K562 (cell line): ENCODE measurements around the gene CRAT. TPM values are rescaled to one million over a fixed set of nuclear protein-coding genes. Genes with fewer than 3 reads are reported as not detected.

Source experiments
- BACH1 ChIP-seq: fragments of 200-800 bp; sonication (Bioruptor generic); IDR thresholded peaks from 2 replicates; pipeline ENCODE4 v1.6.1; 2016; ENCODE audit warnings: missing genetic modification characterization, missing compliant biosample characterization
- CBX1 ChIP-seq: sonication (generic); IDR thresholded peaks from 2 replicates; pipeline ENCODE4 v1.6.1; 2016; ENCODE audit warnings: antibody characterized with exemption, low read depth, mild to moderate bottlenecking
- CHD2 ChIP-seq: IDR thresholded peaks from 2 replicates; pipeline ENCODE4 v1.6.1; 2011; ENCODE audit warnings: low read depth, low read length
- FOXJ3 ChIP-seq: sonication (generic); formaldehyde crosslinking; IDR thresholded peaks from 2 replicates; pipeline ENCODE4 v1.4.0; 2020; ENCODE audit warnings: mild to moderate bottlenecking, missing genetic modification reagents
- NR4A1 ChIP-seq, 2 experiments: fragments of 250-450 bp in 1 of 2; fragments of 450-650 bp in 1 of 2; sonication (Bioruptor Pico) in 1 of 2; IDR thresholded peaks; 2 replicates each; pipeline versions ENCODE4 v1.4.0 to v1.6.1; 2016 to 2020; ENCODE audit warnings: mild to moderate bottlenecking in 2 of 2, missing compliant biosample characterization in 1 of 2, missing genetic modification characterization in 1 of 2, moderate library complexity in 1 of 2
- POLR2A ChIP-seq: fragments of 450-650 bp; conservative IDR thresholded peaks from 2 replicates; pipeline ENCODE4 v1.6.1; 2016
- RAD21 ChIP-seq, 2 experiments: fragments of 250-450 bp in 1 of 2; fragments of 450-650 bp in 1 of 2; sonication (Bioruptor Pico) in 1 of 2; formaldehyde crosslinking in 1 of 2; IDR thresholded peaks in 1 of 2; conservative IDR thresholded peaks in 1 of 2; 2 replicates each; pipeline versions ENCODE4 v1.4.0 to v1.8.0; 2020 to 2022; ENCODE audit warnings: mild to moderate bottlenecking in 2 of 2, moderate library complexity in 1 of 2
- SIN3A ChIP-seq, 2 experiments: fragments of 150-350 bp in 1 of 2; IDR thresholded peaks; 2 replicates each; pipeline ENCODE4 v1.6.1; 2011 to 2016; ENCODE audit warnings: borderline replicate concordance in 2 of 2, low read depth in 2 of 2, low read length in 2 of 2, mild to moderate bottlenecking in 2 of 2, moderate library complexity in 2 of 2; ENCODE audit not compliant: control insufficient read depth in 1 of 2
- ZNF263 ChIP-seq: sonication (generic); formaldehyde crosslinking; IDR thresholded peaks from 2 replicates; pipeline ENCODE4 v1.8.0; 2022; ENCODE audit warnings: mild to moderate bottlenecking, missing genetic modification reagents, borderline replicate concordance
- polyA plus RNA-seq, 8 experiments: library from polyadenylated mRNA; depleted of rRNA in 4 of 8; stranded (reverse) in 5 of 8; unstranded in 3 of 8; fragments of >200 nt; fragmentation: Nextera tagmentation in 2 of 8; fragmentation: Illumina TruSeq in 1 of 8; extraction: Ambion mirVana in 2 of 8; extraction: Trizol in 1 of 8; gene quantifications; 2 replicates each; pipeline versions ENCODE4 v1.2.1 to v1.2.3, GENCODE V29; 2011 to 2014; ENCODE audit warnings: inconsistent platforms in 1 of 8, missing spikeins in 1 of 8
- total RNA-seq, 7 experiments: library from RNA; depleted of rRNA in 6 of 7; stranded (reverse); fragments of >200 nt in 6 of 7; fragmentation: Illumina TruSeq in 2 of 7; extraction: Trizol in 2 of 7; gene quantifications; 2 replicates each; pipeline versions ENCODE4 v1.2.1 to v1.2.3, GENCODE V29; 2011 to 2021; ENCODE audit warnings: low replicate concordance in 1 of 7
- TF ChIP-seq, protein P1 (sequence below): sonication (generic); formaldehyde crosslinking; IDR thresholded peaks from 2 replicates; pipeline ENCODE4 v1.8.1; 2022; ENCODE audit warnings: missing genetic modification reagents
- TF ChIP-seq, protein P2 (sequence below): fragments of 450-650 bp; formaldehyde crosslinking; IDR thresholded peaks from 2 replicates; pipeline ENCODE4 v1.4.0; 2020; ENCODE audit warnings: mild to moderate bottlenecking, mixed read lengths
- TF ChIP-seq, protein P3 (sequence below): fragments of 450-650 bp; conservative IDR thresholded peaks from 2 replicates; pipeline ENCODE4 v1.6.1; 2016; ENCODE audit warnings: missing genetic modification characterization, low read depth, mild to moderate bottlenecking, missing compliant biosample characterization, moderate library complexity
- TF ChIP-seq, protein P4 (sequence below): sonication (generic); formaldehyde crosslinking; IDR thresholded peaks from 2 replicates; pipeline ENCODE4 v1.8.0; 2022; ENCODE audit warnings: mild to moderate bottlenecking, missing genetic modification reagents
- TF ChIP-seq, protein P5 (sequence below): IDR thresholded peaks from 3 replicates; pipeline ENCODE4 v1.6.1; 2011; ENCODE audit warnings: borderline replicate concordance, mild to moderate bottlenecking, moderate library complexity; ENCODE audit not compliant: insufficient read length; ENCODE audit errors: extremely low read depth
- TF ChIP-seq, protein P6 (sequence below), 3 experiments: fragments of 200-800 bp in 1 of 3; sonication (Bioruptor generic) in 1 of 3; sonication (generic) in 1 of 3; formaldehyde crosslinking in 1 of 3; IDR thresholded peaks; 2 replicates each; pipeline versions ENCODE4 v1.6.1 to v1.8.0; 2016 to 2022; ENCODE audit warnings: mild to moderate bottlenecking in 2 of 3, missing compliant biosample characterization in 2 of 3, missing genetic modification characterization in 2 of 3, missing genetic modification reagents in 1 of 3

CRAT gene
- total and polyA plus RNA-seq, 9 of the 15 experiments (the other 6 are each of a cell fraction or from before 2014, with no cell fraction given), result 0.20 to 13.8 (median 5.4) TPM

DNA sequence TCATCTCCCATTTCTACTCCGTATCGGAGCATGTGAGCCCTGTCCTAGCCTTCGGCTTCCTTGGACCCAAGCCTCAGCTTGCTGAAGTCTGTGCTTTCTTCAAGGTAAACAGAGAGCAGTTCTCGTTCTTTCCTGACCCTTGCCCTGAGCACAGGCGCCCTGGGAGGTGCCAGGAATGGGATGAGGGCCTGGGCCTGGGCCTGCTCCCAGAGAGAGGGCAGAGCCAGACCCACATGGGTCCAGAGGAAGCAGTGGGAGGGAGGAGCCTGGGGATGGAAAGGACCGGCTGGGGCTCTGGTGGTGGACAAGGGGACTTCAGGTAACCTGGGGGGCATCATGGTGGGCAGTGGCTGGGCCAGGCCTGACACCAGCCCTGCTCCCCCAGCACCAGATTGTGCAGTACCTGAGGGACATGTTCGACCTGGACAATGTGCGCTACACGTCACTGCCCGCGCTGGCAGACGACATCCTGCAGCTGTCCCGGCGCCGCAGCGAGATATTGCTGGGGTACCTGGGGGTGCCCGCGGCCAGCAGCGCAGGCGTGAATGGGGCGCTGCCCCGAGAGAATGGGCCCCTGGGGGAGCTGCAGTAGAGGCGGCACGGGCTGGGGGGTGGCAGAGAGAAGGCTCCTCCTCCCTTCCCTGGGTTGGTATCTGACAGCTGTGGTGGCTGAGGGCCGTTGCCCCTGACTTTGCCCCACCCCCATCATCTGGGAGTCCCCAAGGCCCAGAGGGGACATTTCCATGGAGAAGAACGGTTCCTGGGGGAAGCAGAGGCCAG lies 40.5 kb downstream of the CRAT start (continued):
- TF ChIP-seq, protein P1, sequence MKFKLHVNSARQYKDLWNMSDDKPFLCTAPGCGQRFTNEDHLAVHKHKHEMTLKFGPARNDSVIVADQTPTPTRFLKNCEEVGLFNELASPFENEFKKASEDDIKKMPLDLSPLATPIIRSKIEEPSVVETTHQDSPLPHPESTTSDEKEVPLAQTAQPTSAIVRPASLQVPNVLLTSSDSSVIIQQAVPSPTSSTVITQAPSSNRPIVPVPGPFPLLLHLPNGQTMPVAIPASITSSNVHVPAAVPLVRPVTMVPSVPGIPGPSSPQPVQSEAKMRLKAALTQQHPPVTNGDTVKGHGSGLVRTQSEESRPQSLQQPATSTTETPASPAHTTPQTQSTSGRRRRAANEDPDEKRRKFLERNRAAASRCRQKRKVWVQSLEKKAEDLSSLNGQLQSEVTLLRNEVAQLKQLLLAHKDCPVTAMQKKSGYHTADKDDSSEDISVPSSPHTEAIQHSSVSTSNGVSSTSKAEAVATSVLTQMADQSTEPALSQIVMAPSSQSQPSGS, result no peak
- TF ChIP-seq, protein P2, sequence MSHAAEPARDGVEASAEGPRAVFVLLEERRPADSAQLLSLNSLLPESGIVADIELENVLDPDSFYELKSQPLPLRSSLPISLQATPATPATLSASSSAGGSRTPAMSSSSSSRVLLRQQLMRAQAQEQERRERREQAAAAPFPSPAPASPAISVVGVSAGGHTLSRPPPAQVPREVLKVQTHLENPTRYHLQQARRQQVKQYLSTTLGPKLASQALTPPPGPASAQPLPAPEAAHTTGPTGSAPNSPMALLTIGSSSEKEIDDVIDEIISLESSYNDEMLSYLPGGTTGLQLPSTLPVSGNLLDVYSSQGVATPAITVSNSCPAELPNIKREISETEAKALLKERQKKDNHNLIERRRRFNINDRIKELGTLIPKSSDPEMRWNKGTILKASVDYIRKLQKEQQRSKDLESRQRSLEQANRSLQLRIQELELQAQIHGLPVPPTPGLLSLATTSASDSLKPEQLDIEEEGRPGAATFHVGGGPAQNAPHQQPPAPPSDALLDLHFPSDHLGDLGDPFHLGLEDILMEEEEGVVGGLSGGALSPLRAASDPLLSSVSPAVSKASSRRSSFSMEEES (CRISPR knock-in tag), result no peak
- TF ChIP-seq, protein P3, sequence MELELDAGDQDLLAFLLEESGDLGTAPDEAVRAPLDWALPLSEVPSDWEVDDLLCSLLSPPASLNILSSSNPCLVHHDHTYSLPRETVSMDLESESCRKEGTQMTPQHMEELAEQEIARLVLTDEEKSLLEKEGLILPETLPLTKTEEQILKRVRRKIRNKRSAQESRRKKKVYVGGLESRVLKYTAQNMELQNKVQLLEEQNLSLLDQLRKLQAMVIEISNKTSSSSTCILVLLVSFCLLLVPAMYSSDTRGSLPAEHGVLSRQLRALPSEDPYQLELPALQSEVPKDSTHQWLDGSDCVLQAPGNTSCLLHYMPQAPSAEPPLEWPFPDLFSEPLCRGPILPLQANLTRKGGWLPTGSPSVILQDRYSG (tag), result 0 out of 2 replicates have a peak, but pooled peaks have one; percentile 12
- TF ChIP-seq SIN3A (IDR thresholded peaks at IDR 0.05; ENCODE audit: borderline replicate concordance in 2 of 2, control insufficient read depth in 1 of 2, low read depth in 2 of 2, low read length in 2 of 2), result no peak
- peak; percentile 28; the same call in 1 of the 2 replicates for TF ChIP-seq ZNF263 (CRISPR knock-in tag)
- TF ChIP-seq CHD2, result no peak
- TF ChIP-seq, protein P4, sequence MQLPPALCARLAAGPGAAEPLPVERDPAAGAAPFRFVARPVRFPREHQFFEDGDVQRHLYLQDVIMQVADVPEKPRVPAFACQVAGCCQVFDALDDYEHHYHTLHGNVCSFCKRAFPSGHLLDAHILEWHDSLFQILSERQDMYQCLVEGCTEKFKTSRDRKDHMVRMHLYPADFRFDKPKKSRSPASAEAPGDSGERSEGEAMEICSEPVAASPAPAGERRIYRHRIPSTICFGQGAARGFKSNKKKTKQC (CRISPR knock-in tag), result 0 out of 2 replicates have a peak, but pooled peaks have one; percentile 12
- peak; percentile 45; the same call in 1 of the 2 replicates for TF ChIP-seq CBX1
- TF ChIP-seq NR4A1 (CRISPR knock-in tag; IDR thresholded peaks at IDR 0.05), result no peak
- 0 out of 2 replicates have a peak, but pooled peaks have one; percentile 5 for TF ChIP-seq NR4A1 (tag; IDR thresholded peaks at IDR 0.05)
- 0 out of 2 replicates have a peak, but pooled peaks have one; percentile 12 for TF ChIP-seq POLR2A
- TF ChIP-seq RAD21 (CRISPR knock-in tag; conservative IDR thresholded peaks at IDR 0.05 in 1 of 2, IDR thresholded peaks at IDR 0.05 in 1 of 2), result no peak
- TF ChIP-seq, protein P5, sequence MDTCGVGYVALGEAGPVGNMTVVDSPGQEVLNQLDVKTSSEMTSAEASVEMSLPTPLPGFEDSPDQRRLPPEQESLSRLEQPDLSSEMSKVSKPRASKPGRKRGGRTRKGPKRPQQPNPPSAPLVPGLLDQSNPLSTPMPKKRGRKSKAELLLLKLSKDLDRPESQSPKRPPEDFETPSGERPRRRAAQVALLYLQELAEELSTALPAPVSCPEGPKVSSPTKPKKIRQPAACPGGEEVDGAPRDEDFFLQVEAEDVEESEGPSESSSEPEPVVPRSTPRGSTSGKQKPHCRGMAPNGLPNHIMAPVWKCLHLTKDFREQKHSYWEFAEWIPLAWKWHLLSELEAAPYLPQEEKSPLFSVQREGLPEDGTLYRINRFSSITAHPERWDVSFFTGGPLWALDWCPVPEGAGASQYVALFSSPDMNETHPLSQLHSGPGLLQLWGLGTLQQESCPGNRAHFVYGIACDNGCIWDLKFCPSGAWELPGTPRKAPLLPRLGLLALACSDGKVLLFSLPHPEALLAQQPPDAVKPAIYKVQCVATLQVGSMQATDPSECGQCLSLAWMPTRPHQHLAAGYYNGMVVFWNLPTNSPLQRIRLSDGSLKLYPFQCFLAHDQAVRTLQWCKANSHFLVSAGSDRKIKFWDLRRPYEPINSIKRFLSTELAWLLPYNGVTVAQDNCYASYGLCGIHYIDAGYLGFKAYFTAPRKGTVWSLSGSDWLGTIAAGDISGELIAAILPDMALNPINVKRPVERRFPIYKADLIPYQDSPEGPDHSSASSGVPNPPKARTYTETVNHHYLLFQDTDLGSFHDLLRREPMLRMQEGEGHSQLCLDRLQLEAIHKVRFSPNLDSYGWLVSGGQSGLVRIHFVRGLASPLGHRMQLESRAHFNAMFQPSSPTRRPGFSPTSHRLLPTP, result no peak
- TF ChIP-seq FOXJ3, result no peak
- TF ChIP-seq BACH1, result no peak
- TF ChIP-seq, protein P6, sequence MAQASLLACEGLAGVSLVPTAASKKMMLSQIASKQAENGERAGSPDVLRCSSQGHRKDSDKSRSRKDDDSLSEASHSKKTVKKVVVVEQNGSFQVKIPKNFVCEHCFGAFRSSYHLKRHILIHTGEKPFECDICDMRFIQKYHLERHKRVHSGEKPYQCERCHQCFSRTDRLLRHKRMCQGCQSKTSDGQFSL (CRISPR knock-in tag; IDR thresholded peaks at IDR 0.05), result 0 out of 2 replicates have a peak, but pooled peaks have one; percentile 36
- TF ChIP-seq, protein P6 (tag; IDR thresholded peaks at IDR 0.05), result no peak
